ENCODE results near the gene DNAJB9.

DNA sequence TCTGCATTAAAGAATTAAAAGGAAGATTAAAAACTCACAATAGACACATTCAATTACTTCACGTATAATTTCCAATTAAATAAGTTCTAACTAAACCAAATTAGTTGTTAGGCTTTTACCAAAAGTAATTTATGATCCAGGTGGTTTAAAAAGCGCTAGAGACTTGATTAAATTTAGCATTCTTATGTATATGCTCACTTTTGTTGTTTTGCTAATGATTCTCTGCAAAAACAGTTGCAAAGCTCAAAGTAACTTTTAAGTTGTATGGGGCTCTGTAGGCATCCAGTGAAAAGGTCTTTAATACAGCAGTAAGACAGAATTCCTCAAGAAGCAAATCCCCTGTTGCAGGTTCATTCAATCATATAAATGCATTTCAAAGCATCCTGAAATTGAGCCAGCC, 28.2 kb upstream of the DNAJB9 start:
- TF ChIP-seq POLR2A (IDR thresholded peaks at IDR 0.05; ENCODE audit: low read length), result no peak
- no peak for TF ChIP-seq GATA1 (IDR thresholded peaks at IDR 0.05; ENCODE audit: low read depth, low read length)

Data from erythroblast (primary cell).